RWPE2 (cell line): ENCODE data around the gene ZNF423.
"Not testable (repeated sequence)": the region's sequence is repeated elsewhere in the genome, so short reads cannot be mapped to it uniquely, and the experiment has no call there.

ENCODE experiments used
- ATAC-seq: fragments of 200-7000 bp; cut with Tn5 transposase; 3 replicates; pipeline ENCODE4 v1.9.1; 2021; ENCODE audit warnings: low read depth
- DNase-seq: peaks from one replicate; pipeline ENCODE4 v3.0.0-alpha.2; 2020; ENCODE audit warnings: low spot score
- H3K27ac ChIP-seq: fragments of 450-650 bp; 2 replicates; pipeline ENCODE4 v1.5.1; 2017; ENCODE audit warnings: mild to moderate bottlenecking; ENCODE audit not compliant: poor library complexity, severe bottlenecking
- H3K27me3 ChIP-seq: fragments of 250-450 bp; sonication (Bioruptor Pico); 2 replicates; pipeline ENCODE4 v1.5.1; 2021; ENCODE audit warnings: mild to moderate bottlenecking, moderate library complexity; ENCODE audit not compliant: insufficient read depth, poor library complexity, severe bottlenecking
- H3K36me3 ChIP-seq: fragments of 250-450 bp; sonication (Bioruptor Pico); 2 replicates; pipeline ENCODE4 v1.5.1; 2020; ENCODE audit warnings: low read depth, mild to moderate bottlenecking, moderate library complexity
- H3K4me1 ChIP-seq: fragments of 250-450 bp; sonication (Bioruptor Pico); 2 replicates; pipeline ENCODE4 v1.5.1; 2021; ENCODE audit warnings: mild to moderate bottlenecking, moderate library complexity; ENCODE audit not compliant: insufficient read depth, poor library complexity, severe bottlenecking
- H3K4me3 ChIP-seq: fragments of 250-450 bp; sonication (Bioruptor Pico); 2 replicates; pipeline ENCODE4 v1.5.1; 2021; ENCODE audit warnings: mild to moderate bottlenecking, moderate library complexity; ENCODE audit not compliant: severe bottlenecking
- H3K9me3 ChIP-seq: fragments of 250-450 bp; sonication (Bioruptor Pico); 2 replicates; pipeline ENCODE4 v1.5.1; 2021; ENCODE audit warnings: mild to moderate bottlenecking, moderate library complexity; ENCODE audit not compliant: severe bottlenecking
- TF ChIP-seq, protein P1 (sequence below): fragments of 450-650 bp; IDR thresholded peaks from one replicate; pipeline ENCODE4 v1.5.1; 2017; ENCODE audit warnings: mild to moderate bottlenecking, moderate library complexity; ENCODE audit not compliant: poor library complexity, severe bottlenecking

ZNF423 gene

DNA sequence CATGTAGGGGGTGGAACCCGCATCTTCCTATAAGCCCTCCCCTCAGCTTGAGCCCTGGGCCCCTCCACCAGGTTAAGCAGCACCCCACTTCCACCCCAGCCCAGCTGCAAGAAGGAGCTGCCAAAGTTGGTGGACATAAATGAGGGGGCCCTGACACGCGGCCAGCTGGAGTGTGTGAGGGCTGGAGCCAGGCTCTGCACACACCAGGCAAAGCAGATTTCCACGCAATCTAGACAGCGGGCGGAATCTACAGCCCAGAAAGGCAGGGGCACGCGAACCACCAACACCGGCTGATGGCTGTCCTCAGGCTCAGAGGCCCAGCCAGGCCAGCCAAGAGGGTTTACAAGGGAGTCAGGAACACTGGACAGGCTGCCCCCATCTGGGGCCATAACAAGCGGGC is 171.2 kb downstream of the ZNF423 start:
- Histone ChIP-seq H3K9me3 (no peaks in the 10 kb centered on the region), H3K27ac (no peak overlapping the region), H3K4me1 (no peaks in the 10 kb centered on the region), H3K4me3 (no peak overlapping the region), H3K36me3 (no peaks in the 10 kb centered on the region), H3K27me3 (peaks cover 3% of the 10 kb centered on the region)
- DNase-seq (no peak), ATAC-seq (no peak)
- TF ChIP-seq, protein P1, sequence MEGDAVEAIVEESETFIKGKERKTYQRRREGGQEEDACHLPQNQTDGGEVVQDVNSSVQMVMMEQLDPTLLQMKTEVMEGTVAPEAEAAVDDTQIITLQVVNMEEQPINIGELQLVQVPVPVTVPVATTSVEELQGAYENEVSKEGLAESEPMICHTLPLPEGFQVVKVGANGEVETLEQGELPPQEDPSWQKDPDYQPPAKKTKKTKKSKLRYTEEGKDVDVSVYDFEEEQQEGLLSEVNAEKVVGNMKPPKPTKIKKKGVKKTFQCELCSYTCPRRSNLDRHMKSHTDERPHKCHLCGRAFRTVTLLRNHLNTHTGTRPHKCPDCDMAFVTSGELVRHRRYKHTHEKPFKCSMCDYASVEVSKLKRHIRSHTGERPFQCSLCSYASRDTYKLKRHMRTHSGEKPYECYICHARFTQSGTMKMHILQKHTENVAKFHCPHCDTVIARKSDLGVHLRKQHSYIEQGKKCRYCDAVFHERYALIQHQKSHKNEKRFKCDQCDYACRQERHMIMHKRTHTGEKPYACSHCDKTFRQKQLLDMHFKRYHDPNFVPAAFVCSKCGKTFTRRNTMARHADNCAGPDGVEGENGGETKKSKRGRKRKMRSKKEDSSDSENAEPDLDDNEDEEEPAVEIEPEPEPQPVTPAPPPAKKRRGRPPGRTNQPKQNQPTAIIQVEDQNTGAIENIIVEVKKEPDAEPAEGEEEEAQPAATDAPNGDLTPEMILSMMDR, result no peak

DNA sequence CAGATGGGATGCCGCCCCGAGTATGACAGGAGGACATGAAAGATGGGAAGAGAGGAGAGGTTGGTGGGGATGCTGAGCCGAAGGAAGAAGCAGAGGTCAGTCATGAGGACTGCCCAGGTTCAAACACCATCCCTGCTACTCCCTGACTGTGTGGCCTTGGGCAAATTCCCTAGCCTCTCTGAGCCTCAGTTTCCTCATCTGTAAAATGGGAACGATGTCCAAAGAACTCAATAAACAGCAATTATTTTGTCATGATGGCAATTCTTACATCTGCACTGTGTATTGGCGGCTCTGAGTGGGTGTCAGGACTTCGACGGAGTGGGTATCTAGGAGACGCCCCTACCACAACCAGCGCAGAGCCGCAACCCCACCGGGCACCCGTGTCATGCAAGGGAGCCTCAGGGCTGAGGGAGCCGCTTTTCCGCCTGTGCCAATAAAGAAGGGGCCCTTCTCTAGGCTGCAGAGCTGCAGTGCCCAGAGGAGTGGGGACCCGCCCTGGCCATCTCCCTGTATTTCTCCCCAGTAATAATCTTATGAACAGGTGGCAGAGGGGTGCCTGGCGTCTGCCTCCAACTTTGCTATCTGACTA is 173.2 kb downstream of the ZNF423 start:
- Histone ChIP-seq H3K4me3 (no peak overlapping the region), H3K27me3 (peaks cover 3% of the 10 kb centered on the region), H3K9me3 (no peaks in the 10 kb centered on the region), H3K36me3 (no peaks in the 10 kb centered on the region), H3K27ac (no peak overlapping the region), H3K4me1 (no peaks in the 10 kb centered on the region)
- TF ChIP-seq, protein P1, result no peak
- no peak for ATAC-seq
- no peak for DNase-seq

DNA sequence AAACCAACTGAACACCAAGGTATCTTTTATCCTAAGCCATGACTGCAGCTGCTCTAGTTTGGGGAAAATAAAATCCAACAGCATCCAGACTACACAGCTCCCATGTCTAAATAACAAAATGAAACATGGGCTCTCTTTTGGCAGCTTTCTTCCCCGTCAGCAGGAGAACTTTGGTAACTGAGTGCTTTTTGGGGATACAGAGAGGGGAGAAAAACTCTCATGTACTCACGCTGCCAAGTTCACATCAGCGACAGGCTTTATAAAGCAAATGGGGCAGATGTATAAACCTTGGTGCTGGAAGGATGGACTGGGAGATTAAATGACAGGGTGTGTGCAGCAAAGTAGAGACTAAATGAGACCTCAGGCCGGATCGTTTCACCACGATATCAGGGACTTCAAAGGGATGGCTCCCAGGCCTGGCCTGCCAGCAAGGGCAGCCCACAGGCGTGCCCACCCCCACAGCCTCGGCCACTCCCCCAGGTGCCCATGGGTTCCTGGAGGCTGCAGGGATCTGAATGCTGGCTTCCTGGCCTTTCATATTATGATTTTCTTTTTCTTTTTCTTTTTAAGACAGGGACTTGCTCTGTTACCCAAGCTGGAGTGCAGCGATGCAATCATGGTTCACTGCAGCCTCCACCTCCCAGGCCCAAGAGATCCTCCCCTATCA is 174.6 kb downstream of the ZNF423 start:
- DNase-seq (no peak), ATAC-seq (no peak)
- Histone ChIP-seq H3K36me3 (no peaks in the 10 kb centered on the region), H3K4me1 (no peaks in the 10 kb centered on the region), H3K27me3 (no peaks in the 10 kb centered on the region), H3K4me3 (no peak overlapping the region), H3K9me3 (no peaks in the 10 kb centered on the region), H3K27ac (no peak overlapping the region)
- TF ChIP-seq, protein P1, result no peak

DNA sequence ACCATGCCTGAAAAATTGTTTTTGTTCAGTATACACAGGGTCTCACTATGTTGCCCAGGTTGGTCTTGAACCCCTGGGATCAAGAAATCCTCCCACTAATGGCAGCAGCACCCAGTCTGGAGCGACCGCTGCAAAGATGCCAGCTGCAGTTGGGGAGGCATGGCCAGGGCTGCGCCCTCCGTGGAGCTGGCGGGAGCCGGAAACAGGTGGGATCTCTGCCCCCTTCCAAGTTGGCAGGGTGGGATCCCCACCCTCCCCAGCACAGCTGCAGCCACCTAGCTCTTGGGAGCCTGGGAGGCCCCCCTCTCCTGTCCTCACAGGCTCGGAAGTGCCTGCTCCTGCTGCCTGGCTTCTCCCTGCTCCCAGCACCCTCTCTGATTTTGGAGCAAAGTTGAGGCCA is 176.8 kb downstream of the ZNF423 start:
- Histone ChIP-seq H3K4me1 (no peaks in the 10 kb centered on the region), H3K27me3 (no peaks in the 10 kb centered on the region), H3K27ac (no peak overlapping the region), H3K9me3 (no peaks in the 10 kb centered on the region), H3K4me3 (no peak overlapping the region), H3K36me3 (no peaks in the 10 kb centered on the region)
- TF ChIP-seq, protein P1, result no peak
- ATAC-seq (no peak), DNase-seq (no peak)

DNA sequence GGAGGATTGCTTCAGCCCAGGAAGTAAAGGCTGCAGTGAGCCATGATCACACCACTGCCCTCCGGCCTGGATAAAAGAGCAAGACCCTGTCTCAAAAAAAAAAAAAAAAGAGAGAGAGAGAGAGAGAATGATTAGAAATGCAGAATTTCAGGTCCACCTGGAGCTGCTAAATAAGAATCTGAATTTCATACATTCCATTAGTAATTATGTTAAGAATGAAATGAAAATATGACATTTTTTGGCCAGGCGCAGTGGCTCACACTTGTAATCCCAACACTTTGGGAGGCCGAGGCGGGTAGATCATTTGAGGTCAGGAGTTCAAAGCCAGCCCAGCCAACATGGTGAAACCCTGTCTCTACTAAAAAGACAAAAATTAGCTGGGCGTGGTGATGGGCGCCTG is 178.3 kb downstream of the ZNF423 start:
- not testable (repeated sequence) for DNase-seq, ATAC-seq, H3K36me3 ChIP-seq, H3K27ac ChIP-seq, H3K4me1 ChIP-seq, H3K4me3 ChIP-seq, H3K27me3 ChIP-seq, H3K9me3 ChIP-seq
